B cell (primary cell): ENCODE data around the gene KRTAP10-3.

Source experiments
- CTCF ChIP-seq: fragments of 200-600 bp; IDR thresholded peaks from one replicate; pipeline ENCODE4 v1.8.0; 2022; ENCODE audit warnings: antibody characterized with exemption, mild to moderate bottlenecking
- EZH2 ChIP-seq: IDR thresholded peaks from 2 replicates; pipeline ENCODE4 v1.6.1; 2012; ENCODE audit warnings: borderline replicate concordance, low read depth, mild to moderate bottlenecking, moderate library complexity, low read length; ENCODE audit not compliant: insufficient read depth, poor library complexity, severe bottlenecking

- no peak for TF ChIP-seq CTCF
- TF ChIP-seq EZH2 = no peak
Observed at GRCh38 chr21:44564099-44564498, 5.5 kb upstream of the KRTAP10-3 start.
